Common myeloid progenitor, CD34-positive (primary cell): ENCODE data around the gene TACC2.

Source experiments
- CTCF ChIA-PET: fragments of 350-600 bp; sonication (Branson Sonifier 250); formaldehyde crosslinking; loops from one replicate; lab custom pipeline; 2021; ENCODE audit warnings: antibody characterized with exemption; lab: Charles Lee
- POLR2A ChIA-PET: fragments of 350-600 bp; sonication (Branson Sonifier 250); formaldehyde crosslinking; loops from one replicate; lab custom pipeline; 2021; ENCODE audit warnings: antibody characterized with exemption; lab: Charles Lee
- DNase-seq, 3 donors: peaks; one replicate each; pipeline versions ENCODE4 v3.0.0 to v3.0.0-alpha.2; 2013
- H3K27ac ChIP-seq, 2 experiments: 1 replicate in 1 of 2; 2 replicates in 1 of 2; pipeline ENCODE4 v1.7.0; 2013; ENCODE audit warnings: inconsistent platforms in 2 of 2, low read length in 2 of 2, mild to moderate bottlenecking in 2 of 2, low read depth in 1 of 2, moderate library complexity in 1 of 2; ENCODE audit not compliant: severe bottlenecking in 2 of 2, insufficient read depth in 1 of 2, poor library complexity in 1 of 2
- H3K27me3 ChIP-seq, 5 experiments: replicated peaks in 2 of 5; 1 replicate in 3 of 5; 2 replicates in 2 of 5; pipeline versions ENCODE4 v1.6.1 to v1.7.0; 2013; ENCODE audit warnings: low read length in 4 of 5, mild to moderate bottlenecking in 2 of 5, moderate library complexity in 2 of 5, inconsistent platforms in 1 of 5; ENCODE audit not compliant: insufficient read depth in 5 of 5, control insufficient read depth in 4 of 5
- H3K36me3 ChIP-seq, 4 experiments: 1 replicate in 2 of 4; 2 replicates in 2 of 4; pipeline versions ENCODE4 v1.6.1 to v1.7.0; 2013; ENCODE audit warnings: low read length in 3 of 4, control low read depth in 1 of 4, mild to moderate bottlenecking in 1 of 4; ENCODE audit not compliant: control insufficient read depth in 4 of 4, insufficient read depth in 4 of 4
- H3K4me1 ChIP-seq, 4 experiments: 1 replicate in 3 of 4; 2 replicates in 1 of 4; pipeline versions ENCODE4 v1.6.1 to v1.7.1; 2013; ENCODE audit warnings: low read length in 3 of 4, mild to moderate bottlenecking in 3 of 4, control low read depth in 1 of 4, inconsistent platforms in 1 of 4, moderate library complexity in 1 of 4; ENCODE audit not compliant: control insufficient read depth in 4 of 4, insufficient read depth in 4 of 4; ENCODE audit errors: control extremely low read depth in 1 of 4
- H3K4me3 ChIP-seq, 7 experiments: 1 replicate in 4 of 7; 2 replicates in 3 of 7; pipeline versions ENCODE4 v1.5.1 to v1.7.0; 2013; ENCODE audit warnings: mild to moderate bottlenecking in 7 of 7, low read length in 6 of 7, moderate library complexity in 6 of 7, inconsistent platforms in 2 of 7, low read depth in 2 of 7, control low read depth in 1 of 7; ENCODE audit not compliant: insufficient read depth in 4 of 7, control insufficient read depth in 1 of 7; ENCODE audit errors: extremely low read depth in 1 of 7
- H3K9me3 ChIP-seq, 5 experiments: 1 replicate in 4 of 5; 2 replicates in 1 of 5; pipeline versions ENCODE4 v1.6.1 to v1.7.1; 2013; ENCODE audit warnings: low read length in 4 of 5, mild to moderate bottlenecking in 2 of 5, inconsistent platforms in 1 of 5, low read depth in 1 of 5, moderate library complexity in 1 of 5; ENCODE audit not compliant: control insufficient read depth in 4 of 5, insufficient read depth in 2 of 5; ENCODE audit errors: control extremely low read depth in 1 of 5
- WGBS: methylation state at CpG from one replicate; pipeline ENCODE4 v1.1.5; 2013; ENCODE audit not compliant: insufficient coverage; 5-methylcytosine and 5-hydroxymethylcytosine counted together

TACC2 gene

DNA sequence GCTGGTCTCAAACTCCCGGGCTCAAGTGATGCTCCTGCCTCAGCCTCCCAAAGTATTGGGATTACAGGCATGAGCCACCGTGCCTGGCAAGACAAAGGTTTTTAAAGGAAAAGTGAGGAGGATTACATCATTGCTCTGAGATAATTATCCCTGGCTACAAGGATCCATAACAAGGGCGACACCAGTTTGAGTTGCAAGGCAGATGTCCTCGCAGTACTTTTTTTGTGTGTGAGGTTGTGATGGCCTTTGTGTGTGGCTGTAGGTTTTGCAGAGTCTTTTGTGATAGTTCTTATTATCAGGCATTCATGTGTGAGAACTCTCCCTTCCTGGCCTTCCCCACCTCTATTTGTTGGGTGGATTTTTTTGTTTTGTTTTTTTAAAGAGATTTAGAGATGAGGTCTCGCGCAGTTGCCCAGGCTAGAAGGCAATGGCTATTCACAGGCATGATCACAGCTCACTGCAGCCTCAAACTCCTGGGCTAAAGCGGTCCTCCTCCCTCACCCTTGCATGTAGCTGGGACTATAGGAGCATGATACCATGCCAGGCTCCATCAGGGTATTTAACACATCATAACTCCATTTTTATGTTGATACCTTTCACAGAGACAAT is 292.2 kb downstream of the TACC2 start:
- Histone ChIP-seq H3K36me3 (no peaks in the 10 kb centered on the region), H3K4me1 (no peaks in the 10 kb centered on the region), H3K4me3 (no peak overlapping the region), H3K27ac (no peak overlapping the region), H3K27me3 (peaks cover 0 to 32% (median 6%) of the 10 kb centered on the region in 5 experiments), H3K9me3 (no peaks in the 10 kb centered on the region)
- no peak for DNase-seq
- WGBS, result 91% methylated on average over 5 of the region's 7 CpGs
- ChIA-PET POLR2A (no interaction called here), CTCF (no interaction called here)

DNA sequence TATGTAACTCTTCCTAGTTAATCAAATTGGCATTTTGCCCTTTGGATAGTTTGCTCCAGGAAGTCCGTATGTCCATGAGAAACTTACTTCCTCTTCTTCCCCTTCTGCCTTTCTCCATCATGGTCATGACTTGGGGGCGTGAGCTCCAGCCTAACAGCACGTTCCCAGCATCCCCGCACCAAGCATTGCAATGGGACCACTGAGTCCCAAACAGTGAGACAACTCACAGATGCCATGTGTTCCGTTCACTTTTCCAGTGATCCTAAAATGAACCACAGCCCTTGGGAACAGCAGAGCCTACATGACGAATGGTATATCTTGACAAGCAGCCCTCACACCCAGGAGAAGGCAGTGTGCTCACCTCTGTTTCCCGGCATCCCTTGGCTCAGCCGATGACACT is 292.8 kb downstream of the TACC2 start:
- H3K27ac ChIP-seq, result no peak overlapping the region
- H3K36me3 ChIP-seq, result no peaks in the 10 kb centered on the region
- H3K27me3 ChIP-seq, result peaks cover 0 to 31% (median 6%) of the 10 kb centered on the region in 5 experiments
- 91% methylated on average over 6 of the region's 8 CpGs for WGBS
- H3K9me3 ChIP-seq, result no peaks in the 10 kb centered on the region
- no peak for DNase-seq
- no peak overlapping the region for H3K4me3 ChIP-seq
- no peaks in the 10 kb centered on the region for H3K4me1 ChIP-seq
- POLR2A ChIA-PET, result no interaction called here
- CTCF ChIA-PET, result no interaction called here

DNA sequence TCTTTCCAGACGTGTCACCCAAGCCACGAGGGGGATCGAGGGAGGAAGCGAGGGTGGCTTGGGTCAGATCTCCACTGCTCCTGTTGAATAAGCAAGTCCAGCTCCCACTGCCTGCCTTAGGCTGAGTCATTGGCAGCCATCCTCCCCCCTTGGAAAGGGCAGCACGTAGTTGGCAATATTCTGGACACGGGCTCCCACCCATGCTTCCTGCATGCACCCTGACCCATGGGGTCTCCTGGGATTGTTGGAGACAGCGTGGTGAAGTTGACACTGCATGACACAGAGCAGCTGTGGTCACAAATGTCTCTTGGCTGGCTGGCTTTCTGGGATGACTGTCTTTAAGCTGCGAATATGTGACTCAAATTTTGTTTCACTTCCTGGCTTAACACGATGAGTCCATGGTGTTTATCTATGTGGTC is 293.3 kb downstream of the TACC2 start:
- no peak overlapping the region for H3K27ac ChIP-seq
- peaks cover 0 to 31% (median 7%) of the 10 kb centered on the region in 5 experiments for H3K27me3 ChIP-seq
- H3K36me3 ChIP-seq, result no peaks in the 10 kb centered on the region
- no peak for DNase-seq
- ChIA-PET POLR2A (no interaction called here), CTCF (no interaction called here)
- H3K4me3 ChIP-seq, result no peak overlapping the region
- no peaks in the 10 kb centered on the region for H3K4me1 ChIP-seq
- WGBS, result 95% methylated on average over 9 of the region's 9 CpGs
- H3K9me3 ChIP-seq, result no peaks in the 10 kb centered on the region

DNA sequence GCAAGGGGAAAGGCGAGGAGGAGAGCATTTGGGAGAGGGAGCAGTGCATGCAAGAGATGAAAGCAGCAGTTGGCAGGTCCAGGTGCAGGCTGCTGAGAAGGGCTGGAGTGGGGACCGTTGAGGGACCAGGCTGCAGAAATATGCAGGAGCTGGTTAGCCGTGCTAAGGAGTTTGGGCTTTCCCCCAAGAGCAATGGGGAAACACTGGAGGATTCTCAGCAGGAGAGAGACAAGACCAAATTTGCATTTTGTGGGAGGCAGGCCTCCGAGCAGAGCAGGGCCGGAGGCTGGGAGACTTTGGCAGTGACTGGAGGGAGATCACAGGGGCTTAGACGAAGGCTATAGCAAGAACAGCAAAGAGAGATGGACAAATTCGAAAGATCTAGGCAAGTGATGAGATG is 293.9 kb downstream of the TACC2 start:
- Histone ChIP-seq H3K4me1 (no peaks in the 10 kb centered on the region), H3K27ac (no peak overlapping the region), H3K9me3 (no peaks in the 10 kb centered on the region), H3K4me3 (no peak overlapping the region), H3K36me3 (no peaks in the 10 kb centered on the region), H3K27me3 (peaks cover 0 to 34% (median 8%) of the 10 kb centered on the region in 5 experiments)
- no peak for DNase-seq
- ChIA-PET POLR2A (no interaction called here), CTCF (no interaction called here)
- WGBS, result 74% methylated on average over 7 of the region's 7 CpGs

DNA sequence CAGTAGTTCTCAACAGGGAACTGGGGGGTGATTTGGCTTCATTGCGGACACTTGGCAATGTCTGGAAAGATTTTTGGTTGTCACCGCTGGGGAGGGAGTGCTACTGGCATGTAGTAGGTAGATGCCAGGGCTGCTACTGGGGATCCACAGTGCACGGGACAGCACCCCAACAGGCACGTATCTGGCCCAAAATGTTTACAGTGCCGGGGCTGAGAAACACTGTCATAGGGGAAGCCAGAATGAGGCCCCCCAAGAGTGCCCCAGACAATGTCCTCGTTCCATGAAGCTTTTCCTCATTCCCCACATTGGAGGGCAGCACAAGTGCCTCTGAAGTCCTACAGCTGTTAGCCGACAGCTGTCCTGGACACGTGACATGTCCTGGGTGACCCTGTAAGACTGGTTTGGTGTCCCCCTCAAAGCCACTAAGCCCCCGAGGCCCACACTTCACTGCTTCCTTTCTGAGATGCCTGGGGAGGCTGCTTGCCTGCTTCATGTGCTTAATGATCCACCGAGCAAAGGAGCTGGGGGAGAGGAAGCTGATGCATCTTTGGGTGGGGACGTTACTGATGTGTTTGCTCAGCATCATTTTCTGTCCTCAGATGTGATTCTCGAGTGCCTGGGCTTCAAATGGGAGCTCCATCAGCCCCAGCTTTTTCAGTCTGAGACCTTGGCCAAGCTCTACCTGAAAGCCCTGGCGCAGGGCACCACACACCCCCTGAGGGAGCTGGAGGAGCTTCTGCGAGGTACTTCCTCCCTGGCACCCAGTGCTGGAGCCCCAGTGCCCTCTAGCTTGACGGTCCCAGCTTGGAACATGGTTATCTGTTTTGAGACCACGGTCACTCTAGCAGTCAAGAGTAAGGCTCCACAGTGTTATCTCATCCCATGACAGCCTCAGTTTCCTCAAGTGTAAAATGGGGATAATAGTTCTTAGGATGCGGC is 296.8 kb downstream of the TACC2 start:
- Histone ChIP-seq H3K27me3 (peaks cover 0 to 19% (median 2%) of the 10 kb centered on the region in 5 experiments), H3K27ac (no peak overlapping the region), H3K4me3 (no peak overlapping the region), H3K4me1 (no peaks in the 10 kb centered on the region), H3K9me3 (no peaks in the 10 kb centered on the region), H3K36me3 (no peaks in the 10 kb centered on the region)
- 93% methylated on average over 15 of the region's 17 CpGs for WGBS
- POLR2A ChIA-PET, result no interaction called here
- no peak for DNase-seq
- CTCF ChIA-PET, result interaction anchor here (1.0 to 1.5 kb wide), 2 partner anchors 17 to 279 kb away, joined by 3 read pairs; no protein-coding TSS in a partner anchor

DNA sequence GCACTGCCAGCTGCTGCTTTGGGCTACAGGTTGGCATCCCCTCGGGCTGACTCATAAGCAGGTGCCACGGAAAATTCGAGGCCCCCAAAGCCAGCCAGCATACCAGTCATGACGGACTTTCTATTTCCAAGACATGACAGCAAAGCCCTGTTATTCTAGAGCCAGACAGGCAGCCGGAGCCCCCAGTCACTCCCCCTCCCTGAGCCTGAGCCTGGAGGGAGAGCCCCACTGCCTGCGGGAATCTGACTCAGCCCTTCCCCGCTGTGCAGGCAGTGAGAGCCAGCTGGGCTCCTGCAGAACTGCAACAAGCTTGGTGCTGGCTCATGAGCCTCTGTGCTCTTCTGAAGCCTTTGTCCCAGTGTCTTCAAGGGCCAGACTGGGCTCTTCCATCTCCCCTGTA is 297.9 kb downstream of the TACC2 start:
- Histone ChIP-seq H3K36me3 (no peaks in the 10 kb centered on the region), H3K27ac (no peak overlapping the region), H3K27me3 (peaks cover 0 to 17% (median 2%) of the 10 kb centered on the region in 5 experiments), H3K9me3 (no peaks in the 10 kb centered on the region), H3K4me3 (no peak overlapping the region), H3K4me1 (no peaks in the 10 kb centered on the region)
- DNase-seq, result no peak
- 86% methylated on average over 7 of the region's 7 CpGs for WGBS
- POLR2A ChIA-PET, result no interaction called here
- CTCF ChIA-PET, result interaction anchor here (1.0 to 1.5 kb wide), 2 partner anchors 18 to 278 kb away, joined by 3 read pairs; no protein-coding TSS in a partner anchor

DNA sequence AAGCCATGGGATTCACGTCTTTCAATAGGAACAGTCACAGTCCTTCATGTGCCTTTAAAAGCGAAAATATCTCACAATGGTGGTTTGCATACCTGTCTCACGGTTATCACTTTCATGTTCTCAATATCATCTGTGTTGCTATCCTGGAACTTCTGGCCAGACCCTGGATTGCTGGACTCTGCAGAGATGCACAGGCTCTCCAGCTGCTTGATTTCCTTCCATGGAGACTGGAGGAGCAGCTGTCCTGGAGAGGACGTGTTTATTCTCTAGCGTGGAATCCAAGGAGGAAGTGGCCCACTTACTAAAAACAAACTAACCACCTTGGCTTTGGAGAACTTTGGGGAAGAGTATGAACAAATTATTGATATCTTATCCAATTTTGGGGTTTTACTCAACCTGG is 298.6 kb downstream of the TACC2 start:
- WGBS, result 94% methylated on average over 3 of the region's 5 CpGs
- no peak overlapping the region for H3K27ac ChIP-seq
- ChIA-PET CTCF (interaction anchor here (1.5 kb wide), 1 partner anchor 19 kb away, joined by 3 read pairs; no protein-coding TSS in a partner anchor), POLR2A (no interaction called here)
- H3K4me1 ChIP-seq, result no peaks in the 10 kb centered on the region
- DNase-seq, result no peak
- H3K4me3 ChIP-seq, result no peak overlapping the region
- H3K9me3 ChIP-seq, result no peaks in the 10 kb centered on the region
- H3K36me3 ChIP-seq, result no peaks in the 10 kb centered on the region
- peaks cover 0 to 11% (median 2%) of the 10 kb centered on the region in 5 experiments for H3K27me3 ChIP-seq
